Measurements from ENCODE around the gene TMEM203. TPM values are rescaled to one million over a fixed set of nuclear protein-coding genes. Genes with fewer than 3 reads are reported as not detected.

The TMEM203 gene
- total RNA-seq, 1 experiment from 2014 or later, result 35.5 TPM

- Histone ChIP-seq H3K14ac (ENCODE audit: insufficient read depth, low read length) (no peak overlapping the region), H3K4me1 (ENCODE audit: insufficient read depth, low read length) (no peaks in the 10 kb centered on the region), H3K18ac (ENCODE audit: insufficient read length, low read depth, low read length) (no peak overlapping the region), H3T11ph (ENCODE audit: low read length) (no peak overlapping the region), H2BK120ac (ENCODE audit: low read depth, low read length, poor library complexity, severe bottlenecking) (no peak overlapping the region), H4K91ac (ENCODE audit: insufficient read length, low read depth, low read length) (no peak overlapping the region), H2AFZ (ENCODE audit: low read length) (no peak overlapping the region), H3K23me2 (ENCODE audit: insufficient read length, low read depth, low read length, poor library complexity, severe bottlenecking) (peaks cover 20% of the 10 kb centered on the region), H2BK15ac (ENCODE audit: low read depth, low read length) (no peak overlapping the region), H3K4me2 (ENCODE audit: insufficient read depth, insufficient read length, low read length) (no peak overlapping the region), H3K9ac (ENCODE audit: extremely low read depth, insufficient read length, low read length) (no peak overlapping the region), H2AK5ac (ENCODE audit: insufficient read length, low read length) (no peak overlapping the region), H3K23ac (ENCODE audit: insufficient read length, low read depth, low read length) (no peak overlapping the region), H3K79me1 (ENCODE audit: insufficient read depth, low read depth, low read length, poor library complexity, severe bottlenecking) (no peaks in the 10 kb centered on the region), H3K27ac (ENCODE audit: insufficient read length, low read depth, low read length) (no peak overlapping the region), H3K56ac (ENCODE audit: insufficient read length, low read depth, low read length) (no peak overlapping the region), H4K5ac (ENCODE audit: insufficient read length, low read depth, low read length) (no peak overlapping the region), H2BK5ac (ENCODE audit: insufficient read length, low read length) (no peak overlapping the region), H3K9me3 (ENCODE audit: control insufficient read depth, low read depth, low read length) (no peaks in the 10 kb centered on the region), H4K20me1 (ENCODE audit: control insufficient read depth, insufficient read depth, insufficient read length) (peaks cover 2% of the 10 kb centered on the region), H2BK20ac (ENCODE audit: low read depth, low read length, poor library complexity, severe bottlenecking) (no peak overlapping the region), H3K79me2 (ENCODE audit: insufficient read depth, low read length) (no peaks in the 10 kb centered on the region), H2BK12ac (ENCODE audit: insufficient read length, low read depth, low read length) (no peak overlapping the region), H3K4ac (ENCODE audit: low read depth, low read length) (no peak overlapping the region), H3K27me3 (ENCODE audit: insufficient read depth, low read length) (peaks cover 43% of the 10 kb centered on the region; the same call in 1 of the 2 replicates), H4K8ac (replicated peaks; ENCODE audit: insufficient read length, low read depth, low read length) (no peak overlapping the region)
- WGBS (ENCODE audit: extremely low coverage, insufficient read length, low lambda C conversion rate), result no CpG with 5 or more reads among the region's 32 CpGs
- no peak for TF ChIP-seq CTCF (conservative IDR thresholded peaks at IDR 0.05)
- Mint-ChIP-seq H3K27me3 (ENCODE audit: low read depth) (peaks cover 90% of the 10 kb centered on the region), H3K9me3 (no peaks in the 10 kb centered on the region; a peak in 1 of 5 replicates), H3K27ac (no peak overlapping the region), H3K36me3 (ENCODE audit: insufficient read depth in 1 of 3, low read depth in 3 of 3) (no peaks in the 10 kb centered on the region), H3K4me3 (no peak overlapping the region), H3K4me1 (peaks cover 0 to 9% of the 10 kb centered on the region in 2 experiments; a peak in 3 of 4 replicates)
- DNase-seq, result no peak
Measured at GRCh38 chr9:137165250-137165836, 40.1 kb downstream of the TMEM203 start.
